Endothelial cell of umbilical vein (primary cell): ENCODE measurements around the gene CTIF. TPM values are rescaled to one million over a fixed set of nuclear protein-coding genes. Genes with fewer than 3 reads are reported as not detected.

Experiments
- BruUV-seq: library from RNA; stranded (reverse); fragments of 400-500 nt; replicated peaks from 2 replicates; lab custom pipeline; 2021; lab: Mats Ljungman, UMichigan
- CTCF ChIA-PET: fragments of 300-600, 350-600 bp; sonication (Branson Sonifier 250); formaldehyde crosslinking; loops from one replicate; lab custom pipeline; 2021; ENCODE audit warnings: antibody characterized with exemption, inconsistent platforms; lab: Charles Lee
- POLR2A ChIA-PET: fragments of 300-600, 350-600 bp; sonication (Branson Sonifier 250); formaldehyde crosslinking; loops from one replicate; lab custom pipeline; 2021; ENCODE audit warnings: antibody characterized with exemption, inconsistent platforms; lab: Charles Lee
- DNase-seq: peaks from one replicate; pipeline ENCODE4 v3.0.0-alpha.2; 2011; ENCODE audit warnings: low read depth, low spot score
- FAIRE-seq: peaks from 2 replicates; lab custom pipeline; 2011; peaks lifted over from hg19 to GRCh38; lab: Jason Lieb, UNC
- H2AFZ ChIP-seq: 2 replicates; pipeline ENCODE4 v1.6.0; 2012; ENCODE audit warnings: low read depth, low read length, control low read depth, inconsistent platforms
- H3K27ac ChIP-seq: 2 replicates; pipeline ENCODE4 v1.5.1; 2011; ENCODE audit warnings: low read depth, mild to moderate bottlenecking, control low read depth, low read length, moderate library complexity; ENCODE audit not compliant: insufficient read depth
- H3K27me3 ChIP-seq, 2 experiments: 2 replicates each; pipeline versions ENCODE4 v1.6.0 to v1.6.1; 2011; ENCODE audit warnings: low read length in 2 of 2, mixed read lengths in 1 of 2; ENCODE audit not compliant: control insufficient read depth in 2 of 2, insufficient read depth in 2 of 2
- H3K36me3 ChIP-seq, 2 experiments: 2 replicates in 1 of 2; 3 replicates in 1 of 2; pipeline ENCODE4 v1.5.1; 2011; ENCODE audit warnings: low read length in 2 of 2, mild to moderate bottlenecking in 1 of 2, moderate library complexity in 1 of 2; ENCODE audit not compliant: control insufficient read depth in 2 of 2, insufficient read depth in 2 of 2; ENCODE audit errors: extremely low read depth in 1 of 2
- H3K4me1 ChIP-seq: 3 replicates; pipeline ENCODE4 v1.5.1; 2011; ENCODE audit warnings: mild to moderate bottlenecking, low read length; ENCODE audit not compliant: control insufficient read depth, insufficient read depth; ENCODE audit errors: extremely low read depth
- H3K4me2 ChIP-seq: 2 replicates; pipeline ENCODE4 v1.6.1; 2011; ENCODE audit warnings: low read length, control low read depth, mixed read lengths; ENCODE audit not compliant: insufficient read depth
- H3K4me3 ChIP-seq, 3 experiments: fragments of 200-600 bp in 1 of 3; sonication (generic), shearing (Covaris generic) in 1 of 3; replicated peaks in 1 of 3; 2 replicates each; pipeline ENCODE4 v1.5.1; 2011 to 2016; ENCODE audit warnings: control low read depth in 3 of 3, low read length in 3 of 3, mild to moderate bottlenecking in 2 of 3, inconsistent platforms in 1 of 3, low read depth in 1 of 3, moderate library complexity in 1 of 3; ENCODE audit not compliant: insufficient read depth in 1 of 3
- H3K79me2 ChIP-seq: 2 replicates; pipeline ENCODE4 v1.6.0; 2012; ENCODE audit warnings: low read length, inconsistent platforms; ENCODE audit not compliant: control insufficient read depth, insufficient read depth
- H3K9ac ChIP-seq: replicated peaks from 2 replicates; pipeline ENCODE3; 2011; ENCODE audit warnings: low read length, control low read depth; ENCODE audit not compliant: insufficient read depth; ENCODE audit errors: extremely low read depth
- H3K9me1 ChIP-seq: replicated peaks from 3 replicates; pipeline ENCODE4 v1.6.0; 2011; ENCODE audit warnings: mild to moderate bottlenecking, low read length; ENCODE audit not compliant: control insufficient read depth, insufficient read depth; ENCODE audit errors: extremely low read depth
- H3K9me3 ChIP-seq: replicated peaks from 2 replicates; pipeline ENCODE4 v1.5.1; 2012; ENCODE audit warnings: low read length, inconsistent platforms; ENCODE audit not compliant: control insufficient read depth, insufficient read depth
- H4K20me1 ChIP-seq: replicated peaks from 2 replicates; pipeline ENCODE3; 2011; ENCODE audit warnings: mild to moderate bottlenecking, low read length; ENCODE audit not compliant: control insufficient read depth, insufficient read depth; ENCODE audit errors: extremely low read depth
- CTCF ChIP-seq, 2 donors: IDR thresholded peaks; 1 replicate in 1 of 2; 2 replicates in 1 of 2; pipeline ENCODE4 v1.5.1; 2011; ENCODE audit warnings: low read length in 2 of 2, mild to moderate bottlenecking in 2 of 2, moderate library complexity in 2 of 2, control low read depth in 1 of 2, inconsistent platforms in 1 of 2, low read depth in 1 of 2; ENCODE audit not compliant: insufficient read depth in 1 of 2; ENCODE audit errors: extremely low read depth in 1 of 2
- EZH2 ChIP-seq: IDR thresholded peaks from 2 replicates; pipeline ENCODE4 v1.6.1; 2012; ENCODE audit warnings: borderline replicate concordance, low read depth, mild to moderate bottlenecking, moderate library complexity, low read length, inconsistent platforms; ENCODE audit not compliant: severe bottlenecking
- FOS ChIP-seq: IDR thresholded peaks from 2 replicates; pipeline ENCODE4 v1.6.1; 2011; ENCODE audit warnings: mild to moderate bottlenecking, low read length, moderate library complexity, borderline replicate concordance; ENCODE audit not compliant: insufficient read depth
- GATA2 ChIP-seq: IDR thresholded peaks from 2 replicates; pipeline ENCODE4 v1.7.0; 2011; ENCODE audit warnings: low read depth, mild to moderate bottlenecking, moderate library complexity, mixed read lengths, low read length; ENCODE audit not compliant: insufficient read length, insufficient read depth
- JUN ChIP-seq: IDR thresholded peaks from 2 replicates; pipeline ENCODE4 v1.6.1; 2011; ENCODE audit warnings: borderline replicate concordance, low read depth; ENCODE audit not compliant: insufficient read length, insufficient read depth
- MAX ChIP-seq: IDR thresholded peaks from 2 replicates; pipeline ENCODE4 v1.6.1; 2011; ENCODE audit not compliant: insufficient read depth, insufficient read length
- MYC ChIP-seq: IDR thresholded peaks from one replicate; pipeline ENCODE4 v1.6.1; 2011; ENCODE audit warnings: mild to moderate bottlenecking, low read depth, low read length
- POLR2A ChIP-seq: IDR thresholded peaks from 2 replicates; pipeline ENCODE4 v1.6.1; 2012; ENCODE audit warnings: low read depth, mild to moderate bottlenecking, control low read depth, low read length
- POLR2AphosphoS5 ChIP-seq: IDR thresholded peaks from 2 replicates; pipeline ENCODE4 v1.6.1; 2012; ENCODE audit warnings: low read depth, mild to moderate bottlenecking, control low read depth, low read length, moderate library complexity; ENCODE audit not compliant: insufficient read depth
- dilution Hi-C: fragments of 300-500 bp; cut with MboI; formaldehyde crosslinking; loops from one replicate; pipeline ENCODE4 v1.15.0; 2019; ENCODE audit warnings: low sequenced_read_pairs; ENCODE audit not compliant: extremely low pct_ligation_motif_present
- intact Hi-C: fragments of 100-400 bp; cut with micrococcal nuclease; formaldehyde crosslinking; loops from one replicate; pipeline ENCODE4 v1.10.0; 2022
- polyA plus RNA-seq, 4 experiments: library from polyadenylated mRNA; depleted of rRNA in 3 of 4; stranded (reverse) in 3 of 4; unstranded in 1 of 4; fragments of >200 nt; gene quantifications; 2 replicates each; pipeline versions ENCODE4 v1.2.1 to v1.2.3, GENCODE V29; 2011 to 2012; ENCODE audit warnings: missing spikeins in 1 of 4
- total RNA-seq: library from RNA; stranded (reverse); gene quantifications from 2 replicates; pipeline ENCODE4 v1.2.3, GENCODE V29; 2021

CTIF gene
- total and polyA plus RNA-seq, 2 donors (not counting 3 experiments of a cell fraction or from before 2014, with no cell fraction given), result 20.9 to 57.7 TPM

GRCh38 chr18:48852794-48853193 is 314.0 kb downstream of the CTIF start:
- Histone ChIP-seq H3K27me3 (no peaks in the 10 kb centered on the region), H3K4me3 (no peak overlapping the region), H3K4me1 (peaks cover 37% of the 10 kb centered on the region), H3K9me1 (no peaks in the 10 kb centered on the region), H3K27ac (no peak overlapping the region), H3K9me3 (no peaks in the 10 kb centered on the region), H4K20me1 (no peaks in the 10 kb centered on the region), H3K4me2 (no peak overlapping the region), H2AFZ (no peak overlapping the region), H3K79me2 (no peaks in the 10 kb centered on the region), H3K9ac (no peak overlapping the region), H3K36me3 (peaks cover 0 to 9% of the 10 kb centered on the region in 2 experiments)
- no TSS peak for BruUV-seq
- no peak for TF ChIP-seq MYC
- no peak for TF ChIP-seq JUN
- no peak for TF ChIP-seq GATA2
- TF ChIP-seq POLR2AphosphoS5, result no peak
- TF ChIP-seq MAX, result no peak
- no peak for TF ChIP-seq EZH2
- no peak for TF ChIP-seq POLR2A
- no peak for TF ChIP-seq CTCF (IDR thresholded peaks at IDR 0.05; ENCODE audit: extremely low read depth in 1 of 2, insufficient read depth in 1 of 2, low read depth in 1 of 2, low read length in 2 of 2)
- no peak for TF ChIP-seq FOS
- ChIA-PET POLR2A (no interaction called here), CTCF (no interaction called here)
- no peak for DNase-seq
- dilution Hi-C loops (no loop called here), intact Hi-C loops (no loop called here)
- FAIRE-seq, result no peak
